Activated CD8-positive, alpha-beta memory T cell treated with anti-CD3 and anti-CD28 coated beads for 24 hours (primary cell): ENCODE data around the gene MEGF10.
"Not testable (repeated sequence)": the region's sequence is repeated elsewhere in the genome, so short reads cannot be mapped to it uniquely, and the experiment has no call there.

Experiments
- DNase-seq: peaks from one replicate; pipeline ENCODE4 v3.0.0-alpha.2; 2020

The MEGF10 gene

DNA sequence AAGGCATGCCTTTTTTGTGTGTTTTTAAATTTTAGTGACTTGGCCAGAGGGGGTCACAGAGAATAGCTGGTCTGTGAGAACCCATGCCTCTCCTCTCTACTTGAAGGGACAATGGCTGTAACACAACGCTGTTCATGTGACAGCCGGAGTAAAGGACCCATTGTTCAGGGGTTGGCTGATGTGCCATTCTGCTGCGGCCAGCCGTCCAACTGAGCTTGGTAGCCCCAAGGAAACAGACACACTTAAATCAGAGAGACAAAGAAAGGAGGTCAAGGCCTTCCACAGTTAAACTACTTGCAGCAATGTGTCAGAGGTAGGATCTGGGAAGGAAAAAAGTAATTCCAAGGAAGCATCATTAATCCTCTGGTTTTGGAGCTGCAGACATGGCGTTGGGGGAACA, 8.1 kb downstream of the MEGF10 start:
- no peak for DNase-seq

DNA sequence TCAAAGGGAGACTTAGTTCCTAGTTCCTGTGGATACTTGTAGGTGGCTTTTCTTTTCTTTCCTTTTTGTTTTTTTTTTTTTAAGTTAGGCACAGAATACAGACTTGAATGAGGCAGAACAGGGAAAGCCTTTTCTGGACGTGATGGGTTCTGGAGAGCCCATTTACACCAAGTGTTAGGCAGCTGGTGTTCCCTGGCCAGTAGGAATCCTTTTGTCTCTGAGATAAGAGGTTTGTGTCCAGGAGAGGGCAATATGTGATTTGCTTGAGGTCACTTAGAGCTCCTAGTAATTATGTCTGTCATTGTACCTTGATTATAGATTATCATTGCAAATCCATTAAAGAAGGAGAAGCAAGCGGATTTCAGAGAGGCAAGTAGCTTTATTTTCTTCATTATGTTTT, 9.1 kb downstream of the MEGF10 start:
- no peak for DNase-seq

DNA sequence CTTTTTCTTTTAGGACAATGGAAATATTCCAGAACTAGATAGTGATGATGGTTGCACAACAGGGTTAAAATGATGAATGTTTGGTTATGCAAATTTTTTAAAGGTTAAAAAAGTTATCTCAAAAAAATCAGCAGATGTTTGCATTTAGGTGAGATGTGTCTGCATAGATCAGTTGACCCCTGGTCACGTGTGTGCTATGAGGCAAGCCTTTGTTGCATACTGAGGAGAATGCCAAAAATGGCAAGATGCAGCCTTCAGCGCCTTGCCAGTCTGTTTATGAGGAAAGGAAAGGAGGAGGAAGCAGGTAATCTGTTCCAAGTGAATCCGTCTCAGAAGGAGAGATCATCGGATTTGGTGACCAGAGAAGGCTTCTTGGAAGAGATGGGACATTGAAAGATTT, 11.9 kb downstream of the MEGF10 start:
- no peak for DNase-seq

DNA sequence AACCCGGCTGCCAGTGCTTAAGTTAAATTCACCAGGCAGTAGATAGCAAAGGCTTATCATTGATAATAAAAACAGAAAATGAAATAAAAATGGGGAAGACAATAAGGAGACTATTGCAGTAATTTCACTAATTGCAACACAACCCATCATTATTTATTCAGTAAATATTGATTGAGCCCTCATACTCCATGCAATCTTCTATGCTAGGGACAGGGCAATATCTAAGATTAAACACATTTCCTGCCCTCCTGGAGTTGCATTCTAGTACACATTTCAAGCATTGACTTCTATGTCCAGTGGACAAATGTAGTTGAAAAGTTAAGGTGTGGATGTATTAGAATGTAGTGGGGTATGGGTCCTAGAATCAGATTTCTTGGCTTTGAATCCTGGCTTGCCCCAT, 12.8 kb downstream of the MEGF10 start:
- DNase-seq: no peak

DNA sequence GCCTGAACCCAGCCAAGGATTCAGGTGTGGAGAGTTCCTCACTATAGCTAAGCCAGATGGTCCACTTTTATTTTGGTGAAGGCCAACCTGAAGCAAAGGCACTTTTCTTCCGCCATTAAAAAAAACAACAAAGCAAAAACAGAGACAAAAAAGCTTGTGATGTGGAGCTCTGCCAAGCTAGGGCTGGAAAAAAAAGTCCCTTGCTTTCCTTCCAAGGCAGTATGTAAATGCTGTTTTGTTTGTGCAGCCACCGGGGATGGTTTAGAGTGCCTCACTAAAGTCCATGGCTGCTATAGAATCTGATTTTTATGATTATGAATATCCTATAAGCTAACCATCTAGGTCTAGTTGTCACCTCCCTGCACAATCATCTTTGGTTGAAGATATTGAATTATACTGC, 14.9 kb downstream of the MEGF10 start:
- DNase-seq: no peak

DNA sequence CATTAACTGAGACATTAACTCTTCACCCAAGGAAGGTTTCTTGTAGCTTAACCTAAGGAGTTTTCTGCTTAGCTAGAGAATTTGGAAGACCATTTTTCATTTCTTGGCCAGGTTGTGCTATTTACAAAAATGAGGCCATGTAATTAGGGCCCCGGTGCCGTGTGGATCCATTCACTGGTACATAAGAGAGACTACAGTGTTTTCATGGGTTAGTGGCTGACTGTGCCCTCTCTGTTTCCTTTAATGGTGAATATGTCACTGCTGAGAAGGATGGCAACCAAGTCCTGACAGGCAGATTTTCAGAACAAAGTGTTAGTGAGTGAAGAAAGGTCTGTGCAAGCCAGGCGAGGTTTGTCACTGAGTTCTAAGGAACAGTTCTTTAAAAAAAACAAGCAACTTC, 15.4 kb downstream of the MEGF10 start:
- no peak for DNase-seq

DNA sequence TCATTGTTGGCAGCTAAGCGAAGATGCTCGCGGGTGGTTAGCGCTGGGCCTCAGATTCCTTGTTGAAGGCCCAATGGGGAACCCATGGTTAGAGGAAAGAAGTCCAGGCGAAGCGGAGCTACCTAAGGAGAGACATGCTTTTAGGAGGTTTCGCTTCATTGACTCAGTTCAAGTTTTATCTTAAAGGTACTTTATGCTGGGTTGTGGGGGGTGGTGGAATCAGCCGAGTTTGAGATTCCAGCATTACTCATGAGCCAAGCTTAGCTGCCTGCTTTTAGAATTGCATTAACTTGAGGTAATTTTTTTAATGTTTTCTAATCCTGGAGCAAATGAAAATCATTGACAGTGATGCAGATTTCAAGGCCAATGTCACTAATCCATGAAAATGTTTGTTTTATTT, 16.1 kb downstream of the MEGF10 start:
- no peak for DNase-seq

DNA sequence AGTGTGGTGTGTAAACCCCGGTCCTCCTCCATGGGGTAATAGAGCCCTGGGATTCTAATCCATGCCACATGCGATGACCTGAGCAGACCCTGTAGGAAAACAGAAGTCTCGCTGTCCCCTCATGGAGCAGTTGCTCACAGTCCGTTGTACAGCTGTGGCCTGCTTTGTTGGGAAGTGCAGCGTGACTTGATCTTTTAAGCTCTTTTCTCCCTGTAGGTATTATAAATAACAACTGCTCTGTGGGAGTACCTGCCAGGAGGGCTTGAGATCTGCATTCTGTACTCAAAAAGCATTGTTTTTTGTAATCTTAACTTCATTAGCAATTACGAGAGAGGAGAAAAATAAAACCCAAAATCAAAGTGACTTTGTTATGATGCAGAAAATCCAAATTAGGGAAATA, 17.3 kb downstream of the MEGF10 start:
- no peak for DNase-seq

DNA sequence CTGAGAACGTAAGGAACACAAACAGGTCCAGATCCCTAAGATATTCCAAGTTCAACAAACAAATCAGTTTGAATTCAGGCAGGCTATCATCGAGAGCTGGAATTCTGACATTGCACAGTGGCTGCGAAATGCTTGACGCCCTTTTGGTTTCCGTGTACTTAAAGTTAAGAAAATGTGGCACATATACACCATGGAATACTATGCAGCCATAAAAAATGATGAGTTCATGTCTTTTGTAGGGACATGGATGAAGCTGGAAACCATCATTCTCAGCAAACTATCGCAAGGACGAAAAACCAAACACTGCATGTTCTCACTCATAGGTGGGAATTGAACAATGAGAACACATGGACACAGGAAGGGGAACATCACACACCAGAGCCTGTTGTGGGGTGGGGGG, 17.7 kb downstream of the MEGF10 start:
- not testable (repeated sequence) for DNase-seq

DNA sequence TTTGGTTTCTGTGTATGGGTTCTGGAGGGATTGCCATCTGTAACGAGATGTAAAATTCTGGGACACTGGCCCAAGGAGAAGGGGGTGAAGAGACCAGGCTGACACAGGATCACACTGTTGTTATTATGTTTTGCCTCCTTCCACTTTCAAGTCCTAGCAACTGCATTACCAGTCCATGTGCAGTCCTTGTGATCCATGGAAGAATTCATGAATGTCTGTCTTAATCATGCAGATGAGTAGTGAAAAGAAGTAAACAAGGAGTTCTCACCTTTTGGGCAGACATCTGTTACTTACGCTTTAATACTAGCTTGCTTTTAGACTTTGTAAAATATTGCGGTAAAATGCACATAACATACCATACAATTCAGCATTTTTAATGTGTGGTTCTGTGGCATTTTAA, 18.3 kb downstream of the MEGF10 start:
- no peak for DNase-seq

DNA sequence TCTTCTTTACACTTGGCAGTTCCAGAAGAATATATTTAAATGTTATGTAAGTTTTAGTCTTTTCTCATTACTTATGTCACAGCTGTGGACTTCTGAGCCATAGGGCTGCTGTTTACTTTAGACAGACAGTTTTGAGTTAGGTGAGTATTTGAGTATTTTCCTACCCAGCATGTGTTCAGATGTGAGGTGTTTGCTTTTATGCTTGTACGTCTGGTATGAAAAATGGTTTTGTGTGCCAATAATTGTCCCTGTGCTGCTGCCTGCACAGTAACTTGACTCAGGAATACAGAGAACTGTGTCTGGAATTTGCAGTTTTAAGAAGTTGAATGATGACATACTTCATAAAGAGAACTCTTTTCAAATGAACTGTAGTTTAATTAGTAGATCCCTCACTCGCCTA, 20.8 kb downstream of the MEGF10 start:
- no peak for DNase-seq

DNA sequence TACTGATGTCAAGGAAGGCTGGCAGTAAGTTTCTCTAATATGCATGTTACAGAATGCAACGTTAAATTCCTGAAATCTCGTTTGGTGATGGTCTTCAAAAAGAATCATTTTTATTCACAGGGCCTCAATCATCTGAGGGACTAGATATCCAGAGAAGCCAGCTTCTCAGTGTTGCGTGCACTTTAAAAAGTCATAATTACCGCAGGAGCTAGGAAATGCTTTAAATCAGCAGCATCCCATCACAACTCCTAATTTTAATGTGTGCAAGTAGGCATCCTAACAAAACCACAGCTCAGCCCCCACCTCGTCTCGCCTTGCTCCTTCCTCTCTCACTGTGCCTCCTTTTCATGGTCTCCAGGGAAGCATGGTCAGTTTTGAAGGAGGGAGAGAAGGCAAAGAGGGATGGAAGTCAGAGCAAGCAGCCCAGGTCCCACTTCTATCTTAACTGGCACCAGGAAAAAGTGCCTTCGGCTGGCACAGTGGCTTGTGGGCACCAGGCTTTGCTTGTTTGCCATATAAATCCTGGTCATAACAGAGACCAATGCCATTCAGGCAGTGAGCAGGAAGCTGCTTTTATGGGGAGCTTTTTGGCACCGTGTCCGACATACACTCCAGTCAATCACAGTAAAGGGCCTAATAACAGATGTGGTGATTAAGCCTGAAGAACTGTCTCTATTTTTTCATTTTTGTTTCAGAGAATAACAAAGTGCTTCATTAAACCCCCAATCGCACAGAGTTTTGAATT, 21.4 kb downstream of the MEGF10 start:
- no peak for DNase-seq

DNA sequence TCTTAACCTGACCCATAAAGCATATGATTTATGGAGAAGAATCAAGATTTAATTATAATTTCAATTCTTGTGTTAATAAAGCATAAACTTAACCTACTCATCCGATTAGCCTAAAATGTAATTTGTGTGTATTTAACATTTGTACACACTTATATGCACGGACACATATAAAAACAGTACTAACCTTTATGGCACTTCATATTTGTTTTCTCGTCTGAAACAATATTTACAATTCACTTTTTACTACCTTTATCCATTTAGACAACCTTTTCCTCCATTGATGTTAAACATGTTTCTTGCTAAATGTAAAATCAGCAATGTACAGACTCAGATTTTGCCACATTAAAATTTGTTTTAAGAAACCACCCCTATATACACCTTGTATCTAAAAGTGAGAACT, 22.8 kb downstream of the MEGF10 start:
- no peak for DNase-seq

DNA sequence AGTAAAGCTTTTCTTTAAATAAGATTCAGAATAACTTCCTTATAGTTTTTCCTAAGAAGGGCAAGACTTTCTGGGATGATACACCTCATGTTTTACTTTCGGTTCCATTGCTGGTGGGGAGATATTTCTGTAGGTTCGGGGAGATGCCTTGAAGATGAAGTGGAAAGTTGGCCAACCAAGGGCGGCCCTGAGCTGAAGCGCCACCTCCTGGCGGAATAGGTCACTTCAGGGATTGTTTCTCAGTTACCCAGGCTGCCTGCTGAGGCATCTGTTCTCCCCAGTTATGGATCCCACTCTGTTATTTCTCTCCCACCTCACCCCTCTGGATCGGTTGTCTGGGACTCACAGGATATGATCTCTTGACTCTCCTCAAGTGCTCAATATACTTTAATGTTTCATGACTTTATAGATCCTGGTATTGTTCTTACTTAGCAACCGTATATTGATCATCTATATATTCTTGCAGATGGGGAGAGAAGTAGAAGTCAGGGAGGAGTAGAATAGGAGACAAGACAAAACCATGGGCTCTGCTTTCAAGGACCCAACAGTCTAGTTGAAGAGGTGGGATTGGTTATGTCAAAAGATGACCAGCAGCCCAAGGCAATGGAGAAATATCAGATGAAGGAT, 23.4 kb downstream of the MEGF10 start:
- DNase-seq: peak; percentile 86

DNA sequence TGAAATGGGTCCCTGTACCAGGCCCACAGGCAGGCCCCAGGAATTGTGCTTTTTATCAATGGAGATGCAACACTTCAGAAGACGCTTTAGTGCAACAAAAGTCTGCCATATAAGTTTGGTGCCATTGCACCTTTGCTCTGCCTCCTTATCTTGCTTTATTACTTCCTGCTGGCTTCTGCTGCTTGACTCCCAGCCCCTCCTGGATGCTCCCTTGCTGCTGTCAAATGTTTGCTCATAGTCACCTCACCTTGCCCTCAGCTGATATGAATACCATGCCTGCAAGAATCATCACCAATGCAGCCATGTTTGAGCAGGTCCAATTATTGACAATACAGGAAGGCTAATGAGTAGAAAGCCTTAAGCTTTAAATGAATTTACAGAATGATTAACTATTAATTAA, 25.4 kb downstream of the MEGF10 start:
- DNase-seq: no peak

DNA sequence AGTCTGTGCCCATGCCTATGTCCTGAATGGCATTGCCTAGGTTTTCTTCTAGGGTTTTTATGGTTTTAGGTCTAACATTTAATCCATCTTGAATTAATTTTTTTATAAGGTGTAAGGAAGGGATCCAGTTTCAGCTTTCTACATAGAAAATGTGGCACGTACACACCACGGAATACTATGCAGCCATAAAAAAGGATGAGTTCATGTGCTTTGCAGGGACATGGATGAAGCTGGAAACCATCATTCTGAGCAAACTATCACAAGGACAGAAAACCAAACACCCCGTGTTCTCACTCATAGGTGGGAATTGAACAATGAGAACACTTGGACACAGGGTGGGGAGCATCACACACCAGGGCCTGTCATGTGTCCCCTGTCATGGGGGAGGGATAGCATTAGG, 26.8 kb downstream of the MEGF10 start:
- not testable (repeated sequence) for DNase-seq

DNA sequence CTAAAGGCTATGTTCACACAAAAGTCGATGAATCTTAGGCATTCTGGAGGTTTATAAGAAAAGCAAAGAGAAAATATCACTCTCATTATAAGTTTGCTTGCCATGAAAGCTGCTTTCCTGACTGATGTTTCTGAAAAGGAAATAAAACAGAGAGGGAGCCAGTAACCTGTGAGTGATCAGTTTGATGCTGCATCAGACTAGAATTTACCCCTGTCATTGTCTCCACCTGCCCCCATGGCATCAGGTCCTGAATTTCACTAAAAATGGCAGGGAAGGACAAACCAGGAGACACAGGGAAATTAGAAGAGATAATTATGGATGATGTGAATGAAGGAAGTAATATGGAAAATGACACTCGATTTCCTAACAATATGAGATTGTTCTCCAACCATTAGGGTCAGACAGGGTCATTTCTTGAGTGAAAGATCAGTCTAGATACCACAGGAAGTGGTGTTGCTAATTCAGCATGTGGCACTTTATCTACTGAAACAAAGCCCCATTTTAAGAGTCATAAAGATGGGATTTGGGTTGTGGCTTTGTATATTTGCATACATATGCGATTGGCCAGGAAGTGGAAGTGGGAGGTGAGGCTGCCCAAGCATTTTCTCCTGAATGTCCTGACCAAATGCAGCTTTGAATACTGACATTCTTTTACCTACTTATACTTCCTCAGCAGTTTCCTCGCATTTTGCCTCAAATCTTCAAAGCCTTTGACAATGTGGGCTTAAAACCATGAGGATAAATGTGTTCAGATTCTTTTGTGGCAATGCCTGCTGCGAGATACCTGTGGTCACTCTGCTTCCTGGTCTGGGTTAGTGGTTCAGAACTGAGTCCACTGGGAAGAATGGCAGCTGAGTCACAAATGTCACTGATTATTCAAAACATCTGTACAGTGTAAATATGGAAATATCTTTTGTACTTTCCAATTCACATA, 29.7 kb downstream of the MEGF10 start:
- DNase-seq: no peak

DNA sequence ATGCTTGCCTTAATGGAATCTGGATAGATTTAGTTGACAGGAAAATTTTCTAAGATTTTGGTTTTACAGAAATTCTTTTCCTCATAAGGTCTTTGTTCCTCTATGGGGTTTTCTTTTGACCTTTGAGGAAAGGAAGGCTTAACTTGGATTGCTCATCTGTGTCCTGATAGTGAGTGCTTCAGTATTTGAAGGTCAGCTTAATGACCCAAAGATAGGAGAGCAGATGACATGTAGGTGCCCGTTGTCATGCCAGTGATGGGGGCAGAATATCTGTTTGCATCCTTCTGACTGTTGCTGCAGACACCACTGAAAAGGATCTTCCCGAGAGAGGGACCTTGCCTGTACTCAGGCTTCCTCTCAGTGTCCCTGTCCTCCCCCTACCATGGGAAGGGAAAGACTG, 30.9 kb downstream of the MEGF10 start:
- no peak for DNase-seq

DNA sequence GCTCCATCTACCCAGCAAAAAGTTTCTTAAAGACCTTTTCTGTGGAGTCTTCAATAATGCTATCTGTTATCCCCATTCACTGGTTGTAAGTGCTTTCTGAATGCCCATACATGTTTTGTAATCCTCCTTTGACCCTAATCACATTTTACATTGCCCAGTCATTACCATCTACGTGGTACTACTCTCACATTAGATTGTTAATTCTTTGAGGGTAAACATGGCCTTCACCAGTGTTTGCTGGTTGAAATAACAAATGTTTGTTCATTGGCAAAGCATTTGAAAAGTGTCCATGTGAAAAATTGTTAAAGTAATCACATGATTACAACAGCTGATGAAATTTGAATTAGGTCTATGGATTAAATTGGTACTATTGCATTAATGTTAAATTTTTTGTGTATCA, 31.8 kb downstream of the MEGF10 start:
- no peak for DNase-seq

DNA sequence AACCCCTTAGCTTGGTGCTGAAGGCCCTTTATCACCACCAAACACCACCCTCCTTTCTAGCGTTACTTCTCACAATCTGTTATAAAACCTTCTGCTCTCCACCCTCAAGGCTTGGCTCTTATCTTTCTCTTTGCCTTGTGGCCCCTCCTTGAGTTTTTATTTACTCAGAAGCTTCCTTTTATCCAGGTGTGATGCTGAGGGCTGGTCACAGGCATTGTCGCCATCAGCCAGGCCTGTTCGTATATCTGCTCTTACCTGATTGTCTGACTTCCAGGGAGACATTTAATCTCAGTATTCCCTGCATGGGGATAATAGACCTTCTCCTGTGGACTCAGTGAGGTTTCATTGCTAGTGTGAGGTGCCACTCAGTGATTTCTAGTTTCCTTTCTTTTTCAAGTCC, 34.2 kb downstream of the MEGF10 start:
- DNase-seq: no peak

DNA sequence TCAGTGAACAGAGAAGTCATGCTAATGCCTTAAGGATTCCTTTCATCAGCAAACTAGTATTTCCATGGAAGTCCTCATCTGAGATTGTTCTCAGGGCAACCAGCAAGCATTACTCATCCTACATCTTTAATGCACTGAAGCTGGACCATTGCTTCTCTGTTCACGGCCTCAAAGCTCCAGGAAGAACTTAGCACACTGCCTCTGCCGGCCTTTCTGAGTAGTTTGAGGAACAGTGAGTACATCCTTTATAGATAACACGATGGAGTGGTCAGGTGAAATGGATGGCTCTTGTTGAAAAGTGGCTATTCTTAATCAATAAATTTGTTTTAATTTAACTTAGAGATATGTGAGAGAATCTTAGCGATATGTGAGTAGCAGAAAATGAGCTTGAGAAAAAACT, 35.8 kb downstream of the MEGF10 start:
- DNase-seq: no peak

DNA sequence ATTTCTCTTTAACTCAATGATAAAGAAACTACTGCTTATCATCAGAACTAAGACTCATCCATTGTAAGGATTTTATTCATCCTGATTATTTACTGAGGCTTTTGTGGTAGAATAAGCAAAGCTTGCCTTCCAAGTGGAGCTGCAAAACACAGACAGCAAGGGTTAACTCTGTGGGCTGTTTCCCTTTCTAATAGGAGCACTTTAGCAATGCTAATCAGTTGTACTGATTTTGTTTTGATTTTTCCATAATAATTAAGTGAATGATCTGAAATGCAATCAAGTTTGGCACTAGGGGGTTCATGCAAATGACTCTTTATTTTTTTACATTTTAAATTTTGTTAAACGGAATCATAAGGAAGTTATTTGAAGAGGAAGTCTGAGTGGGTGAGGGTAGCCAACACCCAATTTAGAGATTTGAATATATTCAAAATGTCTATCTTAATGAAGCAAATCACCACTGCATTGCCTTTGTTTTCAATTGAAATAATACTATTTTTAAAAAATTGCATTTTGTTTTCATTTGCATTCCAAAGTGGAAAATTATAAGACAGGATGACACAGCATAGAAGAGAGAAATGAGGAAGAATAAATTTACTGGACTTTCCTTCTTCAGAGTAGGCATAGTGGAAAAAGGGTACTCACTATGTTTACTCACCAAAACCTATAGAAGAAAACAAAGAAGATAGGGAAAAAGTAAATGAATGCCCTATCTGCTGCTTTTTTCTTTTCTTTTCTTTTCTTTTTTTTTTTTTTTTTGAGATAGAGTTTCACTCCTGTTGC, 36.6 kb downstream of the MEGF10 start:
- DNase-seq: no peak

DNA sequence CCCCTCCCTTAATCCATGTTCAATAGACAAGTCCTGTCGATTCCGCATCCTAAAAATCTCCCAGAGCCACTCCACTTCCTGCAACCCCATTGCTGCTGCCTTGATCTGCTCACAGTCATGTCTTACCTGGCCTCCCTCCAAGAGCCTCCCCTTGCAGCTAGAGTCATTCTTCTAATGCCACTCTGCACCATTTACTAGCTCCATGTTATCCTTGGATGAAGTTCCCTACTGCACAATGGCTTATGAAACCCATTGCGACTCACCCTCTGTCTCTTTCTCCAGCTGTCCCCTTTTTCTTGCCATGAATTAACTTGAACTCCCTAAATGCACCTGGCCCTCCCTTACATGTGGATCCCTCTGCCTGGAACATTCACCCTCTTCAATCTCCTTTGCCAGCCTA, 39.5 kb downstream of the MEGF10 start:
- DNase-seq: no peak
